H1 (cell line): Measurements from ENCODE around the gene LIMK2. TPM values are rescaled to one million over a fixed set of nuclear protein-coding genes. Genes with fewer than 3 reads are reported as not detected.

Source experiments
- CTCF ChIP-seq, 3 experiments: IDR thresholded peaks; 1 replicate in 2 of 3; 2 replicates in 1 of 3; pipeline versions ENCODE4 v1.5.1 to v1.6.1; 2011; ENCODE audit warnings: low read length in 3 of 3, mild to moderate bottlenecking in 3 of 3, inconsistent platforms in 2 of 3, low read depth in 1 of 3, moderate library complexity in 1 of 3; ENCODE audit not compliant: insufficient read depth in 1 of 3; ENCODE audit errors: control extremely low read depth in 1 of 3
- E2F6 ChIP-seq: IDR thresholded peaks from 2 replicates; pipeline ENCODE4 v1.6.1; 2012; ENCODE audit warnings: inconsistent platforms
- EP300 ChIP-seq, 2 experiments: IDR thresholded peaks; 1 replicate in 1 of 2; 2 replicates in 1 of 2; pipeline ENCODE4 v1.6.1; 2011 to 2012; ENCODE audit warnings: low read depth in 2 of 2, low read length in 2 of 2, mild to moderate bottlenecking in 2 of 2, borderline replicate concordance in 1 of 2, inconsistent platforms in 1 of 2, moderate library complexity in 1 of 2
- GABPA ChIP-seq: IDR thresholded peaks from 2 replicates; pipeline ENCODE4 v1.6.1; 2011; ENCODE audit warnings: mild to moderate bottlenecking, low read length, moderate library complexity, borderline replicate concordance; ENCODE audit not compliant: insufficient read depth
- GTF2F1 ChIP-seq: IDR thresholded peaks from 2 replicates; pipeline ENCODE4 v1.6.1; 2012; ENCODE audit warnings: low read depth, low read length, improper control_type of control experiment, borderline replicate concordance
- HDAC6 ChIP-seq: IDR thresholded peaks from one replicate; pipeline ENCODE4 v1.7.1; 2012; ENCODE audit warnings: low read depth, mild to moderate bottlenecking, inconsistent platforms, low read length, moderate library complexity
- KDM5A ChIP-seq: fragments of 200-600 bp; IDR thresholded peaks from 2 replicates; pipeline ENCODE4 v1.7.1; 2012; ENCODE audit warnings: mild to moderate bottlenecking, low read length, inconsistent platforms, mixed read lengths
- ZNF274 ChIP-seq: IDR thresholded peaks from 2 replicates; pipeline ENCODE4 v1.7.0; 2012; ENCODE audit warnings: low read length, borderline replicate concordance; ENCODE audit errors: extremely low read depth
- polyA plus RNA-seq, 7 experiments: library from polyadenylated mRNA; depleted of rRNA in 3 of 7; stranded (reverse) in 5 of 7; unstranded in 2 of 7; fragments of >200 nt in 5 of 7; fragments of 200-250 nt in 2 of 7; gene quantifications; 1 replicate in 5 of 7; 2 replicates in 1 of 7; 4 replicates in 1 of 7; pipeline versions ENCODE4 v1.2.1 to v1.2.3, GENCODE V29; 2011 to 2013; ENCODE audit warnings: missing spikeins in 2 of 7, mixed read lengths in 2 of 7
- total RNA-seq: library from RNA; stranded (reverse); fragmentation: NEBNext Ultra II Directional; extraction: Animal tissue kit (Norgen Biotek cat#: 25700); gene quantifications from 2 replicates; pipeline ENCODE4 v1.2.1, GENCODE V29; 2021

The LIMK2 gene
- total and polyA plus RNA-seq, 2 of the 8 experiments (the other 6 are each of a cell fraction or from before 2014, with no cell fraction given) = 13.2 to 37.6 TPM

GRCh38 chr22:31230155-31230870 is 18.2 kb downstream of the LIMK2 start (continued):
- TF ChIP-seq EP300 (IDR thresholded peaks at IDR 0.05; ENCODE audit: borderline replicate concordance in 1 of 2, low read depth in 2 of 2, low read length in 2 of 2) (no peak), ZNF274 (no peak), GTF2F1 (no peak), CTCF (IDR thresholded peaks at IDR 0.05; ENCODE audit: control extremely low read depth in 1 of 3, insufficient read depth in 1 of 3, low read depth in 1 of 3, low read length in 3 of 3) (no peak), GABPA (no peak), E2F6 (no peak), HDAC6 (no peak), KDM5A (no peak)
- TF ChIP-seq, all 59 proteins: peak for 0
